H1 (cell line): ENCODE measurements around the gene SKOR2. TPM values are rescaled to one million over a fixed set of nuclear protein-coding genes. Genes with fewer than 3 reads are reported as not detected.
A peak's percentile ranks its signal among the peaks of the same experiment; 100 is the strongest.

Source experiments
- CTCF ChIA-PET: fragments of 300-600 bp; sonication (Branson Sonifier 250); formaldehyde crosslinking; loops from one replicate; lab custom pipeline; 2021; ENCODE audit not compliant: partially characterized antibody; lab: Charles Lee
- POLR2A ChIA-PET: fragments of 300-600 bp; sonication (Branson Sonifier 250); formaldehyde crosslinking; loops from one replicate; lab custom pipeline; 2021; ENCODE audit warnings: inconsistent platforms; ENCODE audit not compliant: partially characterized antibody; lab: Charles Lee
- DNase-seq, 2 experiments: peaks; one replicate each; pipeline versions ENCODE4 v3.0.0 to v3.0.0-alpha.2; 2010 to 2022; ENCODE audit warnings: low spot score in 2 of 2, low read depth in 1 of 2, mixed read lengths in 1 of 2
- FAIRE-seq: peaks from 2 replicates; lab custom pipeline; 2011; peaks lifted over from hg19 to GRCh38; lab: Jason Lieb, UNC
- H2AFZ ChIP-seq: 2 replicates; pipeline ENCODE4 v1.8.1; 2012; ENCODE audit warnings: low read length, inconsistent platforms
- H2AK5ac ChIP-seq: 2 replicates; pipeline ENCODE4 v1.6.1; 2013; ENCODE audit warnings: low read depth, low read length
- H2BK120ac ChIP-seq: replicated peaks from 2 replicates; pipeline ENCODE3; 2013; ENCODE audit warnings: low read depth, low read length, inconsistent platforms
- H2BK12ac ChIP-seq: 2 replicates; pipeline ENCODE4 v1.6.1; 2013; ENCODE audit warnings: low read depth, low read length
- H2BK15ac ChIP-seq: 2 replicates; pipeline ENCODE4 v1.6.1; 2013; ENCODE audit warnings: low read length
- H2BK20ac ChIP-seq: 2 replicates; pipeline ENCODE4 v1.6.1; 2013; ENCODE audit warnings: low read length
- H2BK5ac ChIP-seq: 2 replicates; pipeline ENCODE4 v1.6.1; 2013; ENCODE audit warnings: low read depth, low read length
- H3K14ac ChIP-seq: 2 replicates; pipeline ENCODE4 v1.6.1; 2013; ENCODE audit warnings: inconsistent platforms; ENCODE audit not compliant: insufficient read length
- H3K18ac ChIP-seq: 2 replicates; pipeline ENCODE4 v1.6.1; 2013; ENCODE audit warnings: low read length; ENCODE audit errors: extremely low read depth
- H3K23ac ChIP-seq: 2 replicates; pipeline ENCODE4 v1.6.1; 2013; ENCODE audit warnings: inconsistent platforms; ENCODE audit not compliant: insufficient read length
- H3K23me2 ChIP-seq: 2 replicates; pipeline ENCODE4 v1.6.1; 2013; ENCODE audit warnings: low read depth, low read length
- H3K27ac ChIP-seq: 2 replicates; pipeline ENCODE4 v1.6.1; 2011; ENCODE audit warnings: low read depth, low read length, inconsistent platforms
- H3K27me3 ChIP-seq, 4 experiments: replicated peaks in 1 of 4; 1 replicate in 1 of 4; 2 replicates in 3 of 4; pipeline versions ENCODE4 v1.6.1 to v1.8.1; 2011 to 2013; ENCODE audit warnings: low read length in 3 of 4, mild to moderate bottlenecking in 3 of 4, inconsistent platforms in 2 of 4, mixed read lengths in 2 of 4, moderate library complexity in 1 of 4; ENCODE audit not compliant: control insufficient read depth in 3 of 4, insufficient read depth in 3 of 4; ENCODE audit errors: extremely low read depth in 1 of 4
- H3K36me3 ChIP-seq, 4 experiments: 2 replicates each; pipeline versions ENCODE4 v1.6.1 to v1.8.1; 2011 to 2013; ENCODE audit warnings: mild to moderate bottlenecking in 4 of 4, low read length in 3 of 4, moderate library complexity in 2 of 4, control low read depth in 1 of 4, inconsistent platforms in 1 of 4; ENCODE audit not compliant: insufficient read depth in 4 of 4, control insufficient read depth in 2 of 4
- H3K4ac ChIP-seq: replicated peaks from 2 replicates; pipeline ENCODE3; 2013; ENCODE audit warnings: low read length, low read depth, mixed read lengths, inconsistent platforms; ENCODE audit not compliant: insufficient read length
- H3K4me1 ChIP-seq, 4 experiments: replicated peaks in 1 of 4; 1 replicate in 1 of 4; 2 replicates in 3 of 4; pipeline versions ENCODE4 v1.6.1 to v1.8.1; 2011 to 2013; ENCODE audit warnings: low read length in 3 of 4, inconsistent platforms in 2 of 4, mixed read lengths in 1 of 4; ENCODE audit not compliant: insufficient read depth in 4 of 4, control insufficient read depth in 3 of 4
- H3K4me2 ChIP-seq, 2 experiments: 2 replicates each; pipeline versions ENCODE4 v1.6.1 to v1.8.1; 2011 to 2013; ENCODE audit warnings: low read depth in 2 of 2, low read length in 2 of 2, control low read depth in 1 of 2, inconsistent platforms in 1 of 2, mild to moderate bottlenecking in 1 of 2; ENCODE audit not compliant: insufficient read depth in 1 of 2
- H3K4me3 ChIP-seq, 4 experiments: fragments of 200-600, 300-600 bp in 1 of 4; sonication (generic), shearing (Covaris generic), sonication (Bioruptor Twin) in 1 of 4; 2 replicates each; pipeline versions ENCODE4 v1.5.1 to v1.8.1; 2011 to 2016; ENCODE audit warnings: low read length in 4 of 4, low read depth in 3 of 4, control low read depth in 2 of 4, inconsistent platforms in 2 of 4, mild to moderate bottlenecking in 2 of 4, mixed read lengths in 1 of 4, moderate library complexity in 1 of 4; ENCODE audit not compliant: insufficient read depth in 2 of 4; ENCODE audit errors: extremely low read depth in 1 of 4
- H3K56ac ChIP-seq: replicated peaks from 2 replicates; pipeline ENCODE3; 2013; ENCODE audit warnings: low read depth, mild to moderate bottlenecking, mixed read lengths, low read length, inconsistent platforms; ENCODE audit not compliant: insufficient read length
- H3K79me1 ChIP-seq: 2 replicates; pipeline ENCODE4 v1.6.1; 2013; ENCODE audit warnings: low read depth, low read length, control low read depth
- H3K79me2 ChIP-seq, 2 experiments: 2 replicates each; pipeline versions ENCODE4 v1.6.1 to v1.8.1; 2012 to 2013; ENCODE audit warnings: low read length in 2 of 2, mild to moderate bottlenecking in 2 of 2, inconsistent platforms in 1 of 2; ENCODE audit not compliant: insufficient read depth in 2 of 2, control insufficient read depth in 1 of 2
- H3K9ac ChIP-seq, 4 experiments: replicated peaks in 1 of 4; 1 replicate in 1 of 4; 2 replicates in 3 of 4; pipeline versions ENCODE4 v1.6.1 to v1.8.1; 2011 to 2013; ENCODE audit warnings: low read depth in 3 of 4, low read length in 3 of 4, control low read depth in 2 of 4, mild to moderate bottlenecking in 2 of 4, moderate library complexity in 2 of 4, inconsistent platforms in 1 of 4; ENCODE audit errors: extremely low read depth in 1 of 4
- H3K9me3 ChIP-seq, 2 experiments: 2 replicates each; pipeline versions ENCODE4 v1.6.1 to v1.8.1; 2012 to 2013; ENCODE audit warnings: mild to moderate bottlenecking in 2 of 2, moderate library complexity in 2 of 2, control low read depth in 1 of 2, inconsistent platforms in 1 of 2, low read depth in 1 of 2, low read length in 1 of 2, mixed read lengths in 1 of 2; ENCODE audit not compliant: insufficient read depth in 2 of 2
- H4K20me1 ChIP-seq, 2 experiments: replicated peaks in 1 of 2; 2 replicates each; pipeline versions ENCODE3 to v1.8.1; 2011 to 2013; ENCODE audit warnings: inconsistent platforms in 2 of 2, low read length in 2 of 2, mild to moderate bottlenecking in 1 of 2; ENCODE audit not compliant: insufficient read depth in 2 of 2, control insufficient read depth in 1 of 2
- H4K5ac ChIP-seq: 2 replicates; pipeline ENCODE4 v1.6.1; 2013; ENCODE audit warnings: low read length, low read depth, mixed read lengths, inconsistent platforms; ENCODE audit not compliant: insufficient read length
- H4K8ac ChIP-seq: 2 replicates; pipeline ENCODE4 v1.8.0; 2013; ENCODE audit warnings: mild to moderate bottlenecking, moderate library complexity, low read length, inconsistent platforms; ENCODE audit not compliant: insufficient read depth; ENCODE audit errors: extremely low read depth
- H4K91ac ChIP-seq: replicated peaks from 2 replicates; pipeline ENCODE3; 2013; ENCODE audit warnings: low read length, mixed read lengths, inconsistent platforms; ENCODE audit not compliant: insufficient read length
- CREB1 ChIP-seq: IDR thresholded peaks from 2 replicates; pipeline ENCODE4 v1.6.1; 2012; ENCODE audit warnings: inconsistent platforms
- CTBP2 ChIP-seq: IDR thresholded peaks from 2 replicates; pipeline ENCODE4 v1.7.0; 2011; ENCODE audit warnings: borderline replicate concordance, mild to moderate bottlenecking, moderate library complexity, mixed read lengths, low read length; ENCODE audit not compliant: insufficient read depth, insufficient read length
- EZH2 ChIP-seq: fragments of 200-600 bp; sonication (generic); IDR thresholded peaks from 2 replicates; pipeline ENCODE4 v1.7.1; 2012; ENCODE audit warnings: low read depth, mild to moderate bottlenecking, moderate library complexity, low read length, inconsistent platforms; ENCODE audit not compliant: severe bottlenecking
- JUND ChIP-seq: IDR thresholded peaks from 2 replicates; pipeline ENCODE4 v1.6.1; 2011; ENCODE audit warnings: mild to moderate bottlenecking, improper control_type of control experiment, low read length
- SAP30 ChIP-seq: fragments of 300-600 bp; sonication (generic); IDR thresholded peaks from 2 replicates; pipeline ENCODE4 v1.7.1; 2012; ENCODE audit warnings: low read length, moderate library complexity, mild to moderate bottlenecking, inconsistent platforms; ENCODE audit not compliant: insufficient read depth, insufficient replicate concordance
- TAF7 ChIP-seq: optimal IDR thresholded peaks from 2 replicates; pipeline ENCODE3; 2011; ENCODE audit warnings: low read depth, mild to moderate bottlenecking, inconsistent platforms, low read length, moderate library complexity, borderline replicate concordance
- TEAD4 ChIP-seq: IDR thresholded peaks from 2 replicates; pipeline ENCODE4 v1.6.1; 2012; ENCODE audit warnings: low read depth, low read length, inconsistent platforms, mixed read lengths
- USF2 ChIP-seq: IDR thresholded peaks from 2 replicates; pipeline ENCODE4 v1.6.1; 2011; ENCODE audit warnings: low read length, improper control_type of control experiment
- WGBS, 2 experiments: shearing (Covaris generic) in 1 of 2; methylation state at CpG; one replicate each; pipeline versions ENCODE4 v1.1.6 to v1.1.7; 2013 to 2015; ENCODE audit warnings: low lambda C conversion rate in 2 of 2, mixed read lengths in 2 of 2, inconsistent platforms in 1 of 2, low coverage in 1 of 2, missing lambda C conversion rate in 1 of 2; ENCODE audit not compliant: insufficient replicate concordance in 2 of 2, insufficient coverage in 1 of 2, insufficient read length in 1 of 2; ENCODE audit errors: extremely low coverage in 1 of 2, missing lambda C conversion rate in 1 of 2; 5-methylcytosine and 5-hydroxymethylcytosine counted together
- polyA plus RNA-seq, 7 experiments: library from polyadenylated mRNA; depleted of rRNA in 3 of 7; stranded (reverse) in 5 of 7; unstranded in 2 of 7; fragments of >200 nt in 5 of 7; fragments of 200-250 nt in 2 of 7; gene quantifications; 1 replicate in 5 of 7; 2 replicates in 1 of 7; 4 replicates in 1 of 7; pipeline versions ENCODE4 v1.2.1 to v1.2.3, GENCODE V29; 2011 to 2013; ENCODE audit warnings: missing spikeins in 2 of 7, mixed read lengths in 2 of 7
- total RNA-seq: library from RNA; stranded (reverse); fragmentation: NEBNext Ultra II Directional; extraction: Animal tissue kit (Norgen Biotek cat#: 25700); gene quantifications from 2 replicates; pipeline ENCODE4 v1.2.1, GENCODE V29; 2021
- TF ChIP-seq, protein P1 (sequence below): IDR thresholded peaks from 2 replicates; pipeline ENCODE4 v1.6.1; 2012; ENCODE audit warnings: inconsistent platforms

The SKOR2 gene
- total and polyA plus RNA-seq, 2 of the 8 experiments (the other 6 are each of a cell fraction or from before 2014, with no cell fraction given) = 0.05 to 0.11 TPM

GRCh38 chr18:47260120-47260923, 8.9 kb upstream of the SKOR2 start:
- no peak overlapping the region for H2BK120ac ChIP-seq
- H4K5ac ChIP-seq = no peak overlapping the region
- 0 out of 8 replicates have a peak, but pooled peaks cover 0 to 2% (median 0%) of the 10 kb centered on the region in 4 experiments for H3K36me3 ChIP-seq
- no peak overlapping the region for H4K8ac ChIP-seq
- no peak overlapping the region for H2AK5ac ChIP-seq
- H4K20me1 ChIP-seq = peaks cover 6 to 12% of the 10 kb centered on the region in 2 experiments
- no peak overlapping the region for H2BK20ac ChIP-seq
- FAIRE-seq = no peak
- H3K79me1 ChIP-seq = no peaks in the 10 kb centered on the region
- H3K18ac ChIP-seq = no peak overlapping the region
- DNase-seq = peak in 1 of 2 experiments; percentile 95
- no peak overlapping the region for H3K4ac ChIP-seq
- no peak overlapping the region for H3K23ac ChIP-seq
- no peak overlapping the region for H3K14ac ChIP-seq
- 9% methylated on average over 37 of the region's 38 CpGs; no CpG with 5 or more reads in 1 of the 2 experiments for WGBS, 2 experiments
- no peak overlapping the region for H2BK15ac ChIP-seq
- peaks cover 8 to 28% (median 16%) of the 10 kb centered on the region in 4 experiments for H3K4me1 ChIP-seq
- H2AFZ ChIP-seq = no peak overlapping the region
- H4K91ac ChIP-seq = no peak overlapping the region
- H2BK12ac ChIP-seq = no peak overlapping the region
- no peak overlapping the region for H3K56ac ChIP-seq
- POLR2A ChIA-PET = interaction anchor here (0.9 to 2.0 kb wide), 5 partner anchors 9 to 17 kb away, joined by 3 to 7 read pairs (median 3); partner anchors contain the start of gene SKOR2
- peak overlapping the region; percentile 82 to 98; a peak in 3 of 4 replicates for H3K4me2 ChIP-seq
- H2BK5ac ChIP-seq = no peak overlapping the region
- no peaks in the 10 kb centered on the region; a peak in 1 of 4 replicates for H3K9me3 ChIP-seq
- CTCF ChIA-PET = interaction anchor here (0.8 to 10.0 kb wide), 13 partner anchors 10 to 517 kb away, joined by 3 to 146 read pairs (median 5); partner anchors contain the start of gene SKOR2
- H3K9ac ChIP-seq = no peak overlapping the region
- H3K27me3 ChIP-seq = peaks cover 71 to 100% (median 84%) of the 10 kb centered on the region in 4 experiments
- H3K4me3 ChIP-seq = peak overlapping the region in 1 of 4 experiments; percentile 84; a peak in 2 of 8 replicates
- peaks cover 14% of the 10 kb centered on the region; the same call in 1 of the 2 replicates for H3K23me2 ChIP-seq
- no peak overlapping the region for H3K27ac ChIP-seq
- no peaks in the 10 kb centered on the region for H3K79me2 ChIP-seq
- TF ChIP-seq, protein P1, sequence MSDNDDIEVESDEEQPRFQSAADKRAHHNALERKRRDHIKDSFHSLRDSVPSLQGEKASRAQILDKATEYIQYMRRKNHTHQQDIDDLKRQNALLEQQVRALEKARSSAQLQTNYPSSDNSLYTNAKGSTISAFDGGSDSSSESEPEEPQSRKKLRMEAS = peak; percentile 47; the same call in 1 of the 2 replicates
- TF ChIP-seq CREB1 (peak; percentile 63), CTBP2 (peak; percentile 81), JUND (no peak), TAF7 (peak; percentile 70), EZH2 (peak; percentile 66), TEAD4 (0 out of 2 replicates have a peak, but pooled peaks have one; percentile 6), SAP30 (peak; percentile 57), USF2 (no peak)
